H9 (cell line): ENCODE results near the gene SLC24A4. TPM values are rescaled to one million over a fixed set of nuclear protein-coding genes. Genes with fewer than 3 reads are reported as not detected.

ENCODE experiments used
- DNase-seq: peaks from one replicate; pipeline ENCODE4 v3.0.0-alpha.2; 2017
- H2AFZ ChIP-seq: one replicate; pipeline ENCODE4 v1.6.1; 2013; ENCODE audit warnings: mild to moderate bottlenecking, low read length, control low read depth, moderate library complexity
- H2AK5ac ChIP-seq: 2 replicates; pipeline ENCODE4 v1.6.1; 2013; ENCODE audit warnings: low read length, control low read depth, mixed read lengths; ENCODE audit not compliant: insufficient read length
- H2BK120ac ChIP-seq: one replicate; pipeline ENCODE4 v1.6.1; 2013; ENCODE audit warnings: low read depth, mild to moderate bottlenecking, low read length, control low read depth, inconsistent platforms; ENCODE audit not compliant: poor library complexity, severe bottlenecking
- H2BK12ac ChIP-seq: 2 replicates; pipeline ENCODE4 v1.6.1; 2013; ENCODE audit warnings: low read length, control low read depth, mixed read lengths, low read depth; ENCODE audit not compliant: insufficient read length
- H2BK15ac ChIP-seq: 2 replicates; pipeline ENCODE4 v1.6.1; 2013; ENCODE audit warnings: low read depth, low read length, control low read depth
- H2BK20ac ChIP-seq: one replicate; pipeline ENCODE4 v1.6.1; 2013; ENCODE audit warnings: low read depth, mild to moderate bottlenecking, low read length, control low read depth, inconsistent platforms; ENCODE audit not compliant: poor library complexity, severe bottlenecking
- H2BK5ac ChIP-seq: 2 replicates; pipeline ENCODE4 v1.6.1; 2013; ENCODE audit warnings: low read length, control low read depth, mixed read lengths; ENCODE audit not compliant: insufficient read length
- H3K14ac ChIP-seq: 2 replicates; pipeline ENCODE4 v1.6.1; 2013; ENCODE audit warnings: low read length, control low read depth; ENCODE audit not compliant: insufficient read depth
- H3K18ac ChIP-seq: 2 replicates; pipeline ENCODE4 v1.6.1; 2013; ENCODE audit warnings: low read depth, mild to moderate bottlenecking, mixed read lengths, low read length, control low read depth; ENCODE audit not compliant: insufficient read length
- H3K23ac ChIP-seq: 2 replicates; pipeline ENCODE4 v1.6.1; 2013; ENCODE audit warnings: low read length, control low read depth, mixed read lengths, low read depth; ENCODE audit not compliant: insufficient read length
- H3K23me2 ChIP-seq: 2 replicates; pipeline ENCODE4 v1.6.1; 2013; ENCODE audit warnings: low read depth, mild to moderate bottlenecking, mixed read lengths, low read length, control low read depth; ENCODE audit not compliant: insufficient read length, poor library complexity, severe bottlenecking
- H3K27ac ChIP-seq: 2 replicates; pipeline ENCODE4 v1.5.1; 2013; ENCODE audit warnings: low read length, control low read depth, mixed read lengths, low read depth; ENCODE audit not compliant: insufficient read length
- H3K27me3 ChIP-seq: 2 replicates; pipeline ENCODE4 v1.6.1; 2013; ENCODE audit warnings: low read length, control low read depth, inconsistent platforms; ENCODE audit not compliant: insufficient read depth
- H3K4ac ChIP-seq: 2 replicates; pipeline ENCODE4 v1.6.1; 2013; ENCODE audit warnings: low read depth, mild to moderate bottlenecking, control low read depth, inconsistent platforms, low read length, moderate library complexity
- H3K4me1 ChIP-seq: 2 replicates; pipeline ENCODE4 v1.6.1; 2013; ENCODE audit warnings: low read length, control low read depth, inconsistent platforms; ENCODE audit not compliant: insufficient read depth
- H3K4me2 ChIP-seq: 2 replicates; pipeline ENCODE4 v1.6.1; 2013; ENCODE audit warnings: low read length, control low read depth, mixed read lengths; ENCODE audit not compliant: insufficient read length, insufficient read depth
- H3K56ac ChIP-seq: 2 replicates; pipeline ENCODE4 v1.6.1; 2013; ENCODE audit warnings: low read depth, mild to moderate bottlenecking, mixed read lengths, low read length, control low read depth; ENCODE audit not compliant: insufficient read length
- H3K79me1 ChIP-seq: 2 replicates; pipeline ENCODE4 v1.6.1; 2013; ENCODE audit warnings: low read depth, mild to moderate bottlenecking, moderate library complexity, low read length, control low read depth, inconsistent platforms; ENCODE audit not compliant: insufficient read depth, poor library complexity, severe bottlenecking
- H3K79me2 ChIP-seq: 2 replicates; pipeline ENCODE4 v1.6.1; 2013; ENCODE audit warnings: low read length, control low read depth, inconsistent platforms; ENCODE audit not compliant: insufficient read depth
- H3K9ac ChIP-seq: 2 replicates; pipeline ENCODE4 v1.6.1; 2013; ENCODE audit warnings: low read length, control low read depth, mixed read lengths; ENCODE audit not compliant: insufficient read length; ENCODE audit errors: extremely low read depth
- H3K9me3 ChIP-seq: one replicate; pipeline ENCODE4 v1.6.1; 2013; ENCODE audit warnings: low read depth, low read length, inconsistent platforms; ENCODE audit not compliant: control insufficient read depth
- H3T11ph ChIP-seq: one replicate; pipeline ENCODE4 v1.6.1; 2013; ENCODE audit warnings: mild to moderate bottlenecking, low read length, control low read depth, inconsistent platforms
- H4K20me1 ChIP-seq: one replicate; pipeline ENCODE4 v1.6.1; 2013; ENCODE audit not compliant: control insufficient read depth, insufficient read length, insufficient read depth
- H4K5ac ChIP-seq: 2 replicates; pipeline ENCODE4 v1.6.1; 2013; ENCODE audit warnings: low read depth, mild to moderate bottlenecking, mixed read lengths, low read length, control low read depth; ENCODE audit not compliant: insufficient read length
- H4K8ac ChIP-seq: replicated peaks from 2 replicates; pipeline ENCODE4 v1.6.1; 2013; ENCODE audit warnings: low read length, control low read depth, mixed read lengths, low read depth; ENCODE audit not compliant: insufficient read length
- H4K91ac ChIP-seq: 2 replicates; pipeline ENCODE4 v1.6.1; 2013; ENCODE audit warnings: low read depth, mild to moderate bottlenecking, moderate library complexity, mixed read lengths, low read length, control low read depth; ENCODE audit not compliant: insufficient read length
- H3K27ac Mint-ChIP-seq, 3 experiments: 2 replicates in 2 of 3; 3 replicates in 1 of 3; pipeline ENCODE4 v1.8.0; 2020 to 2021; ENCODE audit warnings: mixed read lengths in 3 of 3, mild to moderate bottlenecking in 1 of 3, moderate library complexity in 1 of 3
- H3K27me3 Mint-ChIP-seq: 2 replicates; pipeline ENCODE4 v1.8.0; 2021; ENCODE audit warnings: low read depth, mild to moderate bottlenecking, moderate library complexity, mixed read lengths
- H3K36me3 Mint-ChIP-seq, 3 experiments: 2 replicates in 2 of 3; 3 replicates in 1 of 3; pipeline ENCODE4 v1.8.0; 2020 to 2021; ENCODE audit warnings: low read depth in 3 of 3, mixed read lengths in 3 of 3; ENCODE audit not compliant: insufficient read depth in 1 of 3
- H3K4me1 Mint-ChIP-seq, 2 experiments: 2 replicates each; pipeline ENCODE4 v1.8.0; 2020; ENCODE audit warnings: mixed read lengths in 2 of 2
- H3K4me3 Mint-ChIP-seq, 2 experiments: 2 replicates in 1 of 2; 3 replicates in 1 of 2; pipeline ENCODE4 v1.8.0; 2020 to 2021; ENCODE audit warnings: mild to moderate bottlenecking in 2 of 2, mixed read lengths in 2 of 2, moderate library complexity in 1 of 2
- H3K9me3 Mint-ChIP-seq, 2 experiments: 2 replicates in 1 of 2; 3 replicates in 1 of 2; pipeline ENCODE4 v1.8.0; 2020; ENCODE audit warnings: mild to moderate bottlenecking in 2 of 2, mixed read lengths in 2 of 2, moderate library complexity in 1 of 2
- CTCF ChIP-seq: fragments of 200-600 bp; sonication (generic); conservative IDR thresholded peaks from 3 replicates; pipeline ENCODE4 v1.8.0; 2021; ENCODE audit warnings: antibody characterized with exemption, mild to moderate bottlenecking
- WGBS: extraction: QIAGEN DNeasy Blood & Tissue Kit; methylation state at CpG from one replicate; pipeline ENCODE4 v1.1.7; 2013; ENCODE audit warnings: missing lambda C conversion rate, low lambda C conversion rate, mixed read lengths; ENCODE audit not compliant: insufficient read length; ENCODE audit errors: extremely low coverage; 5-methylcytosine and 5-hydroxymethylcytosine counted together
- total RNA-seq: library from RNA; stranded (reverse); gene quantifications from 2 replicates; pipeline ENCODE4 v1.2.1, GENCODE V29; 2021

Gene SLC24A4
- total RNA-seq, 1 experiment from 2014 or later: 0.24 TPM

GRCh38 chr14:92309968-92310530, 12.9 kb upstream of the SLC24A4 start:
- H3T11ph ChIP-seq: no peak overlapping the region
- no peak overlapping the region for H3K4ac ChIP-seq
- no CpG with 5 or more reads among the region's 7 CpGs for WGBS
- H2BK12ac ChIP-seq: no peak overlapping the region
- Mint-ChIP-seq H3K4me1 (no peaks in the 10 kb centered on the region), H3K27ac (no peak overlapping the region; a peak in 1 of 7 replicates), H3K36me3 (no peaks in the 10 kb centered on the region), H3K27me3 (peaks cover 11% of the 10 kb centered on the region), H3K9me3 (no peaks in the 10 kb centered on the region; a peak in 1 of 5 replicates), H3K4me3 (no peak overlapping the region)
- no peak overlapping the region for H3K18ac ChIP-seq
- H2AK5ac ChIP-seq: no peak overlapping the region
- no peaks in the 10 kb centered on the region for H3K23me2 ChIP-seq
- no peaks in the 10 kb centered on the region for H4K20me1 ChIP-seq
- H2BK15ac ChIP-seq: no peak overlapping the region
- no peak for DNase-seq
- H2AFZ ChIP-seq: no peak overlapping the region
- H3K27me3 ChIP-seq: no peaks in the 10 kb centered on the region
- H3K4me1 ChIP-seq: no peaks in the 10 kb centered on the region
- no peak overlapping the region for H3K14ac ChIP-seq
- no peak overlapping the region for H3K23ac ChIP-seq
- TF ChIP-seq CTCF: no peak
- no peak overlapping the region for H2BK120ac ChIP-seq
- no peak overlapping the region for H2BK20ac ChIP-seq
- H3K9me3 ChIP-seq: no peaks in the 10 kb centered on the region
- no peak overlapping the region for H3K27ac ChIP-seq
- no peak overlapping the region for H4K91ac ChIP-seq
- H3K79me2 ChIP-seq: no peaks in the 10 kb centered on the region
- no peak overlapping the region for H3K56ac ChIP-seq
- H3K79me1 ChIP-seq: no peaks in the 10 kb centered on the region
- no peak overlapping the region for H3K9ac ChIP-seq
- H4K8ac ChIP-seq: no peak overlapping the region
- no peak overlapping the region for H4K5ac ChIP-seq
- no peak overlapping the region for H2BK5ac ChIP-seq
- H3K4me2 ChIP-seq: no peak overlapping the region
